ENCODE data around the gene NUP210. TPM values are rescaled to one million over a fixed set of nuclear protein-coding genes. Genes with fewer than 3 reads are reported as not detected.

NUP210 gene
- total and polyA plus RNA-seq, 7 donors: under 0.01 to 26.4 (median 2.1) TPM

- intact Hi-C loops (cut with DNase I): no loop called here
- no peaks in the 10 kb centered on the region for H3K9me3 ChIP-seq
- H3K4me3 ChIP-seq: no peak overlapping the region
- TF ChIP-seq POLR2A (IDR thresholded peaks at IDR 0.05) (no peak), EP300 (IDR thresholded peaks at IDR 0.05) (no peak), POLR2AphosphoS5 (IDR thresholded peaks at IDR 0.05) (no peak), CTCF (IDR thresholded peaks at IDR 0.05) (no peak)
- no peak overlapping the region for H3K27ac ChIP-seq
- H3K36me3 ChIP-seq: peaks cover 0 to 27% (median 0%) of the 10 kb centered on the region in 4 donors
- H3K27me3 ChIP-seq: no peaks in the 10 kb centered on the region
- DNase-seq: no peak
- H3K4me1 ChIP-seq: no peaks in the 10 kb centered on the region
- WGBS, 2 donors: 74 to 83% methylated on average over 11 of the region's 11 CpGs
These were observed 26.4 kb downstream of the NUP210 start for GRCh38 chr3:13393427-13394360.

- DNase-seq: no peak
- Histone ChIP-seq H3K9me3 (no peaks in the 10 kb centered on the region), H3K36me3 (peaks cover 0 to 35% (median 0%) of the 10 kb centered on the region in 4 donors), H3K4me1 (no peaks in the 10 kb centered on the region), H3K4me3 (no peak overlapping the region), H3K27ac (no peak overlapping the region), H3K27me3 (no peaks in the 10 kb centered on the region)
- WGBS, 2 donors: 86 to 89% methylated on average over 7 of the region's 7 CpGs
- TF ChIP-seq POLR2A (IDR thresholded peaks at IDR 0.05): no peak
- no peak for TF ChIP-seq POLR2AphosphoS5 (IDR thresholded peaks at IDR 0.05)
- no peak for TF ChIP-seq CTCF (IDR thresholded peaks at IDR 0.05)
- TF ChIP-seq EP300 (IDR thresholded peaks at IDR 0.05): no peak
- intact Hi-C loops (cut with DNase I): no loop called here
These were observed 28.8 kb downstream of the NUP210 start for GRCh38 chr3:13391308-13391707.

- no peaks in the 10 kb centered on the region for H3K4me1 ChIP-seq
- no peaks in the 10 kb centered on the region for H3K27me3 ChIP-seq
- H3K36me3 ChIP-seq: peaks cover 0 to 47% (median 0%) of the 10 kb centered on the region in 4 donors
- intact Hi-C loops (cut with DNase I): no loop called here
- WGBS, 2 donors: 90 to 95% methylated on average over 7 of the region's 7 CpGs
- TF ChIP-seq CTCF (IDR thresholded peaks at IDR 0.05) (no peak), POLR2A (IDR thresholded peaks at IDR 0.05) (no peak), EP300 (IDR thresholded peaks at IDR 0.05) (no peak), POLR2AphosphoS5 (IDR thresholded peaks at IDR 0.05) (no peak)
- DNase-seq: no peak
- H3K27ac ChIP-seq: no peak overlapping the region
- no peak overlapping the region for H3K4me3 ChIP-seq
- no peaks in the 10 kb centered on the region for H3K9me3 ChIP-seq
These were observed 30.7 kb downstream of the NUP210 start for GRCh38 chr3:13389378-13389777.

GRCh38 chr3:13388816-13389215 lies 31.3 kb downstream of the NUP210 start:
- DNase-seq: no peak
- WGBS, 2 donors: 94 to 96% methylated on average over 13 of the region's 13 CpGs
- TF ChIP-seq CTCF (IDR thresholded peaks at IDR 0.05): no peak
- no peak for TF ChIP-seq POLR2A (IDR thresholded peaks at IDR 0.05)
- no peak for TF ChIP-seq POLR2AphosphoS5 (IDR thresholded peaks at IDR 0.05)
- no peak for TF ChIP-seq EP300 (IDR thresholded peaks at IDR 0.05)
- H3K4me3 ChIP-seq: no peak overlapping the region
- intact Hi-C loops (cut with DNase I): no loop called here
- H3K4me1 ChIP-seq: no peaks in the 10 kb centered on the region
- H3K27ac ChIP-seq: no peak overlapping the region
- peaks cover 0 to 47% (median 0%) of the 10 kb centered on the region in 4 donors for H3K36me3 ChIP-seq
- no peaks in the 10 kb centered on the region for H3K9me3 ChIP-seq
- no peaks in the 10 kb centered on the region for H3K27me3 ChIP-seq
